ENCODE data around the gene DNAH8.
"Not testable (repeated sequence)": the region's sequence is repeated elsewhere in the genome, so short reads cannot be mapped to it uniquely, and the experiment has no call there.

The DNAH8 gene

DNA sequence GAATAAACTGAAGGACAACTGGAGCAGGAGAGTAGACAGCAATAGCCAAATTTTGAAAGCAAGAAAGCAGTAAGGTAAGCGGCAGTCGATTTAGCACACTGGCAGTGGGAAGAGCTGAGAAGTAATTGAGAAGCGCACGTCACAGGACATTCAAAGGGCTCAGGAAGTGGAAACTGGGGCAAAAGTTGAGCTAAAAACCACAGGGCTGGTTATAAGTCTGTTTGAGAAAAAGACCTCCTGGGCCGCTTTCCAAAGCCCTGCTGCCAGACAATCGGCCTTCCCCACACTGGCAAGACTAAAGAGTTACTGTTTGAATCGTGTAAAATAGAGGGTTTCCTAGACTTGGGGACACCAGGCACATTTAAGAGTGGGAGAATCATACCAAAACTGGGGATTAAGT lies 161.4 kb downstream of the DNAH8 start:
- in situ Hi-C loops (cut with HindIII; ENCODE audit: low sequenced_read_pairs): no loop called here

DNA sequence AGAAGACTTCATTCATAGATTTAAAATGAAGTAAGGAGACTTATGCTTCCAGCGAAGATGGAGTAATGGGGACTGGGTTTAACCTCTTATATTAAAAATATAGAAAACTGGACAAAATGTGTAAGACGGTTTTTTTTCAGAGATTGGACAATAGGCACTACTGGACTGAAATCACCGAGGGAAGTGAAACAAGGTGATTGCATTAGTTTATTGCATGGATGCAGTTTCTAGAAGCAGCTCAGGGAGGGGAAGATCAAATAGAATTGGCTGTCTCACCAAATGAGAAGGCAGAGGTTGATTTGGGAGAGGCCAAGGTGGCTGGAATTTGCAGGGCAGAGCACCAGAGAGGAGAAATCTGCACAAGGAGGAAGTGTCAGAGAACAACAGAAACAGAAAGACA lies 162.6 kb downstream of the DNAH8 start:
- in situ Hi-C loops (cut with HindIII; ENCODE audit: low sequenced_read_pairs): no loop called here

GRCh38 chr6:38882157-38882556 lies 167.0 kb downstream of the DNAH8 start:
- in situ Hi-C loops (cut with HindIII; ENCODE audit: low sequenced_read_pairs): no loop called here

GRCh38 chr6:38897507-38897906 lies 182.4 kb downstream of the DNAH8 start:
- in situ Hi-C loops (cut with HindIII; ENCODE audit: low sequenced_read_pairs): no loop called here

GRCh38 chr6:38901802-38902522 lies 186.9 kb downstream of the DNAH8 start:
- in situ Hi-C loops (cut with HindIII; ENCODE audit: low sequenced_read_pairs): no loop called here

DNA sequence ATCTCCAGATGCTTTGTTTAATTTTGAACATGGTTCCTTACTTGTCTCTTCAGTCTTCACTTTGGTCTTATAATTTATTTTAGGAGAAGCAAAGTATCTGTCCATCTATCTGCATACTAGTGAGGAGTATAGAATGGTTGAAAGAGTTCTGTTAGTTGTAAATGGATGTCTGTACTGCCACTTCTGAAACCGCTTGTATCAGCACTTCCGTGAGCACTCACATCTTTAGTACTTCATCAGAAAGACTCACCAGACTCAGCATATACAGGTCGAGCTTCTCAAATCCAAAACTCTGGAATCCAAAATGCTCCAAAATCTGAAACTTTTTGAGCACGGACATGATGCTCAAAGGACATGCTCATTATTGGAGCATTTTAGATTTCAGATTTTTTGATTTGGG lies 191.5 kb downstream of the DNAH8 start:
- in situ Hi-C loops (cut with HindIII; ENCODE audit: low sequenced_read_pairs): no loop called here

DNA sequence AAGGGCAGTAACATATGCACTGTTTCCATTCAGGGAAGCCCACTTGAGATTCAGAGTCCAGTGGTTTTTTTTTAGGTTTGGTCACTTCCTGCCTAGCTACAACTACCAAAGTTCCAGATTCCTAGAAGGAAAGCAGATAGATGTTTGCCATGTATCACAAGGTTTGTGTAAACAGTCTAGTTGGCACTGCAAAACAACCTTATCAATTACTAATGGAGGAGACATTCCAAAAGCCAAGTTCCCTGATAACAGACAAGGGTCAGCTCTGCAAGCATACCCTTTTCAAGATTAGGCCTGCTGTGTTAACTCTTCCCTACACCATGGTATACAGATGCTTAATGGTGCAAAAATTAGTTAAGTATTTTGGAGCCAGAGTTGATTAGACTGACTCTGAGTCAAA lies 192.2 kb downstream of the DNAH8 start:
- in situ Hi-C loops (cut with HindIII; ENCODE audit: low sequenced_read_pairs): no loop called here

GRCh38 chr6:38909015-38909730 lies 194.1 kb downstream of the DNAH8 start:
- in situ Hi-C loops (cut with HindIII; ENCODE audit: low sequenced_read_pairs): no loop called here

GRCh38 chr6:38910207-38910606 lies 195.1 kb downstream of the DNAH8 start:
- in situ Hi-C loops (cut with HindIII; ENCODE audit: low sequenced_read_pairs): no loop called here

GRCh38 chr6:38912378-38912777 lies 197.3 kb downstream of the DNAH8 start:
- in situ Hi-C loops (cut with HindIII; ENCODE audit: low sequenced_read_pairs): no loop called here

- in situ Hi-C loops (cut with HindIII; ENCODE audit: low sequenced_read_pairs): no loop called here
These were observed 200.3 kb downstream of the DNAH8 start for GRCh38 chr6:38915205-38915925.

DNA sequence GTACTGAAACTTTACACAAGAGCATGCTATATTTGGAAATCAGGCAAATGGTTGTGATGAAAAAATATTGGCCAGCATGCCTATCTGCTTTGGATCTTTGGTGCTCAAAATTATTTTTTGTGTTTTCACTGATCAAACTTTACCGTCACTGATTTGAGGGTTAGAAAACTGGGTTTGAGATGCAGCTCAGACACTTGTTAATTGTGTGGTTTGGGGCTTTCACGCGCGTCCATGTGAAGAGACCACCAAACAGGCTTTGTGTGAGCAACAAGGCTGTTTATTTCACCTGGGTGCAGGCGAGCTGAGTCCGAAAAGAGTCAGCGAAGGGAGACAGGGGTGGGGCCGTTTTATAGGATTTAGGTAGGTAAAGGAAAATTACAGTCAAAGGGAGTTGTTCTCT lies 206.4 kb downstream of the DNAH8 start:
- in situ Hi-C loops (cut with HindIII; ENCODE audit: low sequenced_read_pairs): not testable (repeated sequence)

- in situ Hi-C loops (cut with HindIII; ENCODE audit: low sequenced_read_pairs): no loop called here
These were observed 209.8 kb downstream of the DNAH8 start for GRCh38 chr6:38924791-38925509.

GRCh38 chr6:38929560-38929959 lies 214.4 kb downstream of the DNAH8 start:
- in situ Hi-C loops (cut with HindIII; ENCODE audit: low sequenced_read_pairs): no loop called here

GRCh38 chr6:38933426-38933825 lies 218.3 kb downstream of the DNAH8 start:
- in situ Hi-C loops (cut with HindIII; ENCODE audit: low sequenced_read_pairs): no loop called here

- in situ Hi-C loops (cut with HindIII; ENCODE audit: low sequenced_read_pairs): no loop called here
These were observed 219.9 kb downstream of the DNAH8 start for GRCh38 chr6:38935051-38935450.

DNA sequence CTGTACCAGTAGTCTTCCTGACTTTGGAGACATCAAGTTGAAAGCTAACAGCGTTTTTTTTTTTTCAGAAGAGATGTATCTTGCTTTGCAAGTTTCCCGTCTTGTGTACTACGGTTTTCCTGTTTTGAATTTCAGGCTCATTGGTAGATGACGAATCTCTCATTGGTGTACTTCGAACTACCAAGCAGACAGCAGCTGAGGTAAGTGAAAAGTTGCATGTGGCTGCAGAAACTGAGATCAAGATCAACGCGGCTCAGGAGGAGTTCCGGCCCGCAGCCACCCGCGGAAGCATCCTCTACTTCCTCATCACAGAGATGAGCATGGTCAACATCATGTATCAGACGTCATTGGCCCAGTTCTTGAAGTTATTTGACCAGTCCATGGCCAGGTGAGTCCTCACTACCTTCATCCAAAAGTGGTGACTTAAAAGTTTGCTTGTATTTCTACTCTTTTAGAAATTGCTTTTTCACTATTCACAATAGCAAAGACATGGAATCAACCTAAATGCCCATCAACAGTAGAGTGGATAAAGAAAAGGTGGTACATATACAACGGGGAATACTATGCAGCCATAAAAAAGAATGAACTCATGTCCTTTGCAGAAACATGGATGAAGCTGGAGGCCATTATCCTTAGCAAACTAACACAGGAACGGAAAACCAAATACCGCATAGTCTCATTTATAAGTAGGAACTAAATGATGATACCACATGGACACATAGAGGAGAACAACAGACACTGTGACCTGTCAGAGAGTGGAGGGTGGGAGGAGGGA lies 222.9 kb downstream of the DNAH8 start:
- in situ Hi-C loops (cut with HindIII; ENCODE audit: low sequenced_read_pairs): no loop called here

DNA sequence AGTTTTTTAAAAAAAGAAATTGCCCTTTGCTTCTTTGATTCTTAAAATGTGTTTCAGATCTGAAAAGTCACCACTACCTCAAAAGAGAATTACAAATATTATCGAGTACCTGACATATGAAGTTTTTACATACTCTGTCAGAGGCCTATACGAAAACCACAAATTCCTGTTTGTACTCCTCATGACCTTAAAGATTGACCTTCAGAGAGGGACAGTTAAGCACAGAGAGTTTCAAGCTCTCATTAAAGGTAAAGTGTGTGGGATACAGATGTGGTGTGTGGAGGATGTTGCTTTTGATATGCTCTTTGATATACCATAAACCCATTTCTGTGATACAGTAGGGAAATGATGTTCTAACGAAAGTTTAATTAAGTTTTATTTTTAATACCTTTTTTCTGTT lies 223.6 kb downstream of the DNAH8 start:
- in situ Hi-C loops (cut with HindIII; ENCODE audit: low sequenced_read_pairs): no loop called here

GRCh38 chr6:38942442-38942841 lies 227.3 kb downstream of the DNAH8 start:
- in situ Hi-C loops (cut with HindIII; ENCODE audit: low sequenced_read_pairs): no loop called here

DNA sequence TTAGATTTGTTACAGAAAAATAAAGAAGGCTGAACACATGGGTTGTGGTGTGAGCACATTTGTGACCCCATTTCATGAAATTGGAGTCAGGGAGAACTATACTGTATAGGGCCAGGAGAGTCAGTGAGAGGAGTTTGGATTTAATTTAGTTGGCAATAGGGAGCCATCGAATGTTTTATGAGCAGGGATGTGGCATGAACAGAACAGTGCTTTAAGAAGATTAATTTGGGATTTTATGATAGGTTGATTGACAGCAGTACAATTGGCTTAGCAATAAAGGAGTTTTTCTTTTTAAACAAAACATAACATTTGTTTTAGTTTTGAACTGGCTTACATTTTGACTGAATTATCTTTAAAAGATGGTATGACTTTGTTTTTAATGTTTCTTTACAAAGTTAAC lies 227.9 kb downstream of the DNAH8 start:
- in situ Hi-C loops (cut with HindIII; ENCODE audit: low sequenced_read_pairs): no loop called here

GRCh38 chr6:38943964-38944363 lies 228.9 kb downstream of the DNAH8 start:
- in situ Hi-C loops (cut with HindIII; ENCODE audit: low sequenced_read_pairs): no loop called here
